OCI-LY7 (cell line): ENCODE results near the gene PADI3. TPM values are rescaled to one million over a fixed set of nuclear protein-coding genes. Genes with fewer than 3 reads are reported as not detected.

ENCODE experiments used
- BruUV-seq: library from RNA; stranded (reverse); fragments of 400-500 nt; replicated peaks from 2 replicates; lab custom pipeline; 2021; lab: Mats Ljungman, UMichigan
- CTCF ChIA-PET: fragments of 300-600 bp; sonication (Branson Sonifier 250); formaldehyde crosslinking; loops from one replicate; lab custom pipeline; 2022; ENCODE audit warnings: antibody characterized with exemption; ENCODE audit not compliant: unreplicated experiment; lab: Charles Lee
- POLR2A ChIA-PET: fragments of 300-600 bp; sonication (Branson Sonifier 250); formaldehyde crosslinking; loops from one replicate; lab custom pipeline; 2022; ENCODE audit warnings: antibody characterized with exemption; lab: Charles Lee
- DNase-seq: peaks from one replicate; pipeline ENCODE4 v3.0.0-alpha.2; 2015; ENCODE audit warnings: low spot score
- H2AFZ ChIP-seq: fragments of 200-600 bp; sonication (generic), shearing (Covaris generic); 2 replicates; pipeline ENCODE4 v1.6.1; 2014; ENCODE audit warnings: mild to moderate bottlenecking, antibody characterized with exemption, low read length, moderate library complexity
- H3K27ac ChIP-seq: fragments of 200-600 bp; sonication (generic); 2 replicates; pipeline ENCODE4 v1.5.1; 2014; ENCODE audit warnings: mixed run types, low read depth, mild to moderate bottlenecking, moderate library complexity, low read length, inconsistent platforms; ENCODE audit not compliant: poor library complexity, severe bottlenecking
- H3K36me3 ChIP-seq: fragments of 200-600 bp; sonication (generic); 2 replicates; pipeline ENCODE4 v1.6.1; 2014; ENCODE audit warnings: mild to moderate bottlenecking, antibody characterized with exemption, low read length, moderate library complexity, mixed read lengths; ENCODE audit not compliant: insufficient read depth
- H3K4me1 ChIP-seq: fragments of 200-600 bp; sonication (generic); 2 replicates; pipeline ENCODE4 v1.5.1; 2014; ENCODE audit warnings: mild to moderate bottlenecking, low read length; ENCODE audit not compliant: insufficient read depth, poor library complexity, severe bottlenecking
- H3K4me2 ChIP-seq: fragments of 200-600 bp; sonication (generic); 2 replicates; pipeline ENCODE4 v1.6.1; 2014; ENCODE audit warnings: mild to moderate bottlenecking, low read length
- H3K4me3 ChIP-seq: fragments of 200-600 bp; sonication (generic); 2 replicates; pipeline ENCODE4 v1.5.1; 2014; ENCODE audit warnings: mild to moderate bottlenecking, low read depth, low read length; ENCODE audit not compliant: poor library complexity, severe bottlenecking
- H3K79me2 ChIP-seq: fragments of 200-600 bp; sonication (generic); 2 replicates; pipeline ENCODE4 v1.6.1; 2016; ENCODE audit warnings: low read depth, mild to moderate bottlenecking, low read length, moderate library complexity, mixed read lengths; ENCODE audit not compliant: insufficient read depth
- H3K9me2 ChIP-seq: fragments of 200-600 bp; sonication (generic); 2 replicates; pipeline ENCODE4 v1.6.1; 2016; ENCODE audit warnings: mild to moderate bottlenecking, low read length, mixed read lengths; ENCODE audit not compliant: insufficient read depth
- H3K9me3 ChIP-seq: fragments of 200-600 bp; sonication (generic); 2 replicates; pipeline ENCODE4 v1.6.1; 2014; ENCODE audit warnings: mild to moderate bottlenecking, mixed run types, low read length, mixed read lengths
- H4K20me1 ChIP-seq: fragments of 200-600 bp; sonication (generic); 2 replicates; pipeline ENCODE4 v1.6.1; 2014; ENCODE audit warnings: mild to moderate bottlenecking, antibody characterized with exemption, low read length, moderate library complexity, mixed read lengths; ENCODE audit not compliant: insufficient read depth
- EZH2phosphoT487 ChIP-seq: fragments of 200-600 bp; sonication (generic); IDR thresholded peaks from 2 replicates; pipeline ENCODE4 v1.6.1; 2018; ENCODE audit warnings: low read depth, borderline replicate concordance, mild to moderate bottlenecking, mixed run types, antibody characterized with exemption, low read length, moderate library complexity, mixed read lengths
- intact Hi-C: fragments of 100-400 bp; cut with micrococcal nuclease; formaldehyde crosslinking; loops from one replicate; pipeline ENCODE4 v1.10.0; 2022; ENCODE audit not compliant: unreplicated experiment
- total RNA-seq, 2 experiments: library from RNA; depleted of rRNA in 1 of 2; stranded (reverse); fragments of >200 nt in 1 of 2; shearing (Covaris generic) in 1 of 2; gene quantifications; 2 replicates each; pipeline ENCODE4 v1.2.3, GENCODE V29; 2014 to 2022
- TF ChIP-seq, protein P1 (sequence below): fragments of 200-600 bp; sonication (generic); conservative IDR thresholded peaks from 2 replicates; pipeline ENCODE4 v1.5.1; 2014; ENCODE audit warnings: mild to moderate bottlenecking, antibody characterized with exemption, low read length, moderate library complexity, mixed read lengths

The PADI3 gene
- total RNA-seq, 2 experiments from 2014 or later = not detected

GRCh38 chr1:17272646-17273045, 23.7 kb downstream of the PADI3 start:
- ChIA-PET POLR2A (no interaction called here), CTCF (no interaction called here)
- no peak for DNase-seq
- no TSS peak for BruUV-seq
- intact Hi-C loops = no loop called here
- H3K9me3 ChIP-seq = no peaks in the 10 kb centered on the region
- H3K36me3 ChIP-seq = no peaks in the 10 kb centered on the region
- H3K4me1 ChIP-seq = no peaks in the 10 kb centered on the region
- no peaks in the 10 kb centered on the region for H3K9me2 ChIP-seq
- no peak overlapping the region for H3K4me3 ChIP-seq
- H2AFZ ChIP-seq = no peak overlapping the region
- no peaks in the 10 kb centered on the region for H4K20me1 ChIP-seq
- TF ChIP-seq, protein P1, sequence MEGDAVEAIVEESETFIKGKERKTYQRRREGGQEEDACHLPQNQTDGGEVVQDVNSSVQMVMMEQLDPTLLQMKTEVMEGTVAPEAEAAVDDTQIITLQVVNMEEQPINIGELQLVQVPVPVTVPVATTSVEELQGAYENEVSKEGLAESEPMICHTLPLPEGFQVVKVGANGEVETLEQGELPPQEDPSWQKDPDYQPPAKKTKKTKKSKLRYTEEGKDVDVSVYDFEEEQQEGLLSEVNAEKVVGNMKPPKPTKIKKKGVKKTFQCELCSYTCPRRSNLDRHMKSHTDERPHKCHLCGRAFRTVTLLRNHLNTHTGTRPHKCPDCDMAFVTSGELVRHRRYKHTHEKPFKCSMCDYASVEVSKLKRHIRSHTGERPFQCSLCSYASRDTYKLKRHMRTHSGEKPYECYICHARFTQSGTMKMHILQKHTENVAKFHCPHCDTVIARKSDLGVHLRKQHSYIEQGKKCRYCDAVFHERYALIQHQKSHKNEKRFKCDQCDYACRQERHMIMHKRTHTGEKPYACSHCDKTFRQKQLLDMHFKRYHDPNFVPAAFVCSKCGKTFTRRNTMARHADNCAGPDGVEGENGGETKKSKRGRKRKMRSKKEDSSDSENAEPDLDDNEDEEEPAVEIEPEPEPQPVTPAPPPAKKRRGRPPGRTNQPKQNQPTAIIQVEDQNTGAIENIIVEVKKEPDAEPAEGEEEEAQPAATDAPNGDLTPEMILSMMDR = no peak
- no peak for TF ChIP-seq EZH2phosphoT487
- no peaks in the 10 kb centered on the region for H3K79me2 ChIP-seq
- H3K4me2 ChIP-seq = no peak overlapping the region
- H3K27ac ChIP-seq = no peak overlapping the region

DNA sequence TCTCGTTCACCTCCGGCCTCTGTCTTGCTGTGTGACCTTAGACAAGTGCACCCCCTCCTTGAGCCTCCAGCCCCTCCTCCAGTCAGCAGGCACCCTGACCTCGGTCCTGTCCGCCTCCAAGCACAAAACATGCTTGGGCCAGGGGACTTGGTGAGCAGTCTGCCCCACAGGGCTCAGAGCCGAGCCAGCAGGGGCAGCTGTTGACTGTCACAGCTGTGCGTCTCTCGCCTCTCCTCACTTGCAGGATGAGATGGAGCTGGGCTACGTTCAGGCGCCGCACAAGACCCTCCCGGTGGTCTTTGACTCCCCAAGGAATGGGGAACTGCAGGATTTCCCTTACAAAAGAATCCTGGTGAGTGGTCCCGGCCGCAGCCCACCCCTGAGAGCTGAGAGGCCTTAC, 24.2 kb downstream of the PADI3 start:
- BruUV-seq = no TSS peak
- no peak overlapping the region for H3K4me3 ChIP-seq
- intact Hi-C loops = no loop called here
- no peaks in the 10 kb centered on the region for H3K79me2 ChIP-seq
- no peak for TF ChIP-seq EZH2phosphoT487
- TF ChIP-seq, protein P1 = no peak
- H3K9me2 ChIP-seq = no peaks in the 10 kb centered on the region
- no peak overlapping the region for H3K4me2 ChIP-seq
- ChIA-PET CTCF (no interaction called here), POLR2A (no interaction called here)
- no peaks in the 10 kb centered on the region for H4K20me1 ChIP-seq
- no peak for DNase-seq
- H3K9me3 ChIP-seq = no peaks in the 10 kb centered on the region
- no peaks in the 10 kb centered on the region for H3K36me3 ChIP-seq
- no peak overlapping the region for H2AFZ ChIP-seq
- no peaks in the 10 kb centered on the region for H3K4me1 ChIP-seq
- no peak overlapping the region for H3K27ac ChIP-seq

- no peaks in the 10 kb centered on the region for H3K36me3 ChIP-seq
- TF ChIP-seq, protein P1 = peak; percentile 84
- no peak for TF ChIP-seq EZH2phosphoT487
- peak; percentile 32 for DNase-seq
- BruUV-seq = no TSS peak
- H2AFZ ChIP-seq = no peak overlapping the region
- no peaks in the 10 kb centered on the region for H3K79me2 ChIP-seq
- no peaks in the 10 kb centered on the region for H4K20me1 ChIP-seq
- ChIA-PET CTCF (no interaction called here), POLR2A (no interaction called here)
- H3K4me1 ChIP-seq = no peaks in the 10 kb centered on the region
- H3K4me2 ChIP-seq = no peak overlapping the region
- no peaks in the 10 kb centered on the region for H3K9me3 ChIP-seq
- H3K9me2 ChIP-seq = no peaks in the 10 kb centered on the region
- H3K4me3 ChIP-seq = no peak overlapping the region
- intact Hi-C loops = no loop called here
- H3K27ac ChIP-seq = no peak overlapping the region
These were observed 25.6 kb downstream of the PADI3 start for GRCh38 chr1:17274186-17275170.
